HG03558 (cell line): ENCODE data around the gene FAM151A.

Source experiments
- ATAC-seq: cut with Tn5 transposase; IDR thresholded peaks from one replicate; pipeline ENCODE4 v1.9.1; 2021; ENCODE audit warnings: moderate number of reproducible peaks; ENCODE audit not compliant: unreplicated experiment; ENCODE audit errors: extremely low read depth

FAM151A gene

GRCh38 chr1:54582566-54583306 is 40.6 kb downstream of the FAM151A start:
- ATAC-seq = no peak

GRCh38 chr1:54581621-54582035 is 41.7 kb downstream of the FAM151A start:
- ATAC-seq = no peak

- no peak for ATAC-seq
Measured at GRCh38 chr1:54580856-54581550, 42.3 kb downstream of the FAM151A start.

DNA sequence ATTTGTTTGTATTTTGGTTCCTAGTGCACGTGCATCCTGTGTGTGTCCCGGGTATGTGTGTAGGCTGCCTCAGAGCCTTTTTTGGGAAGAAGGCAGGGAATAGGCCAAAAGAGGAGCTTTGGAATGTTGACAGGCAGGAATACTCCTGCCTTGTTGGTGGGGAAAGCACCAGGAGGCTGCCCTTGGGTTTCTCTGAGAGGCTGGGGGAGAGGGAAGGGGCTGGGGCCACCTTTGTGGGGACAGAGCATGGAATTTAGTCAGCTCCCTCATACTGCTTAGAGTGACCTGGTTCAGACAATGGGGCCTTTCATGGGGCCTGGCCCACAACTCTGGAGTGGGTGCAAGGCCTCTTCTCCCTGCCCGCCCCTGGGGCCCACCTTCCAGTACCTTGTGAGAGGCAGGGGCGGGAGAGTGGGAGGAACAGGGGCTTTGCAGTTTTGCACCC is 44.0 kb downstream of the FAM151A start:
- no peak for ATAC-seq

GRCh38 chr1:54577612-54578011 is 45.7 kb downstream of the FAM151A start:
- ATAC-seq = no peak

- ATAC-seq = no peak
Measured at GRCh38 chr1:54575605-54576290, 47.6 kb downstream of the FAM151A start.

- ATAC-seq = no peak
Measured at GRCh38 chr1:54575161-54575560, 48.2 kb downstream of the FAM151A start.

- ATAC-seq = no peak
Measured at GRCh38 chr1:54574158-54574778, 49.1 kb downstream of the FAM151A start.

- no peak for ATAC-seq
Measured at GRCh38 chr1:54572542-54572850, 50.8 kb downstream of the FAM151A start.

- ATAC-seq = no peak
Measured at GRCh38 chr1:54571803-54572541, 51.4 kb downstream of the FAM151A start.

DNA sequence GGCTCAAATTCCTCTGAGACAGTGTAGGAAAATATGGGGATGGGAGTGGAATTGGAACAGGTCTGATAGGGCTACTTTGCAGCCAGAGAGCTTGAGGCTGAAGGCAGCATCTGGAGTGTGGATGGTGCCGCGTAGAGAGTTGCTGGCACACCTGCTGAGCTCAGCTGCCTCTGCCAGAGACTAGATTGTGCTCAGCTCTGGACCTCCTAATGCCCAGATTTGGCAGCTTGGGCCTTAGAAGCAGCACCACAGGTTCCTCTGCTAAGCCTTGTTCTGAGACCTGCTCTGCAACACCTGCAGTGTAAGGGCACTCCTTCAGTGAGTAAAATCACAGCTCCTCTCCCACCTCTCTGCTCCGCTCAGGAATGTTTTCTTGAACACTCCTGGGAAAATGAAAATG is 52.0 kb downstream of the FAM151A start:
- ATAC-seq = no peak

- ATAC-seq = no peak
Measured at GRCh38 chr1:54570161-54570560, 53.2 kb downstream of the FAM151A start.

DNA sequence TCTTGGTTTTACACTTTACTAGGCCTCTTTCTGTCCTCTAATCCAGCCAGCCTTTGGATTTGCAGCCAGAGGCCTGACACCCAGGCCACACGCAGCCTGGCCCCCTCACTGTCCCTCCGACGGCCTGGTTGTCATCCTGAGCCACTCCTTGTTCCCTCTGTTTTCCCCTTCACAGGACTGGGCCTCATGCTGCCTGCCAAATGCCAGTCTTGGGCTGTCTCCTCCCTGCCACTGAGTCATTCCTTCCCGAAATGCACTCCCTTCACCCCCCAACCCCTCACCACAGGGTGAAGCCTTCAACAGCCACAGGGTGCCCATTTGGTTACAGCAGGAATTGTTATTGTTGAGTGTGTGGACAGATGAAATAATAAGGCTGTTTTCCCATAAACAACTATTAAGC is 54.0 kb downstream of the FAM151A start:
- no peak for ATAC-seq

- ATAC-seq = no peak
Measured at GRCh38 chr1:54567961-54568360, 55.4 kb downstream of the FAM151A start.

DNA sequence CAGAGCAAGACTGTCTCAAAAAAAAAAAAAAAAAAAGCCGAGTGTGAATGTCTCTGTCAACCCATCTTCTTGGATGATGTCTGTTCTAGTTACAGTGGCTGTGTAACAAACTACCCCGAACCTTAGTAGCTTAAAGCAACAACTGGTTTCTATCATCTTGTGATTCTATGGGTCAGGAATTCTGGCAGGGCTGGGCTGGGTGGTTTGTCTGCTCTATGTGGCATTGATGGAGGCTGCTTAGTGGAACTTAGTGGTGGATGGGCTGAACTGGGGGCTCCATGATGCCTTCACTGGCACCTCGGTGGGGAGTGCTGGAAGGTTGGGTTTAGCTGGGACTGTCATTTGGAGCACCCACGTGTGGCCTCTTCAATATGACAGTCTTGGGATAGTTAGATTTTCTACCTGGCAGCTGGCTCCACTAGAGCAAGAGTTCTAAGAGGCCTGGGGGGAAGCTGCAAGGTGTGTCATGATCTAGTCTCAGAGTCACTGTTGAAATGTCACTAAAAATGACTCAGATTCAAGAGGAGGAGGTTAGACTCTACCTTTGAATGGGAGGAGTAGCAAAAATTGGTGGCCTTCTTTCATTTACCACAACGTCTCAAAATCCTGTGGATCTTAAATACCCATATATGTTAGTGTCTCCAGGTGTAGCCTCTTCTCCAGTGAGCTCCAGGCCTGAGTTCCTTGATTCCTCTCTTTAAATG is 56.7 kb downstream of the FAM151A start:
- ATAC-seq = no peak

- ATAC-seq = no peak
Measured at GRCh38 chr1:54565113-54565501, 58.2 kb downstream of the FAM151A start.

- ATAC-seq = no peak
Measured at GRCh38 chr1:54564312-54565112, 58.8 kb downstream of the FAM151A start.

GRCh38 chr1:54559771-54560231 is 63.5 kb downstream of the FAM151A start:
- ATAC-seq = no peak
